Neural cell (in vitro differentiated cells): ENCODE data around the gene SLC29A2. TPM values are rescaled to one million over a fixed set of nuclear protein-coding genes. Genes with fewer than 3 reads are reported as not detected.

Source experiments
- H2AFZ ChIP-seq: fragments of 200-600, 300-800 bp; sonication (generic), shearing (Covaris generic); 2 replicates; pipeline ENCODE4 v1.6.0; 2014; ENCODE audit warnings: low read depth, mild to moderate bottlenecking, antibody characterized with exemption, low read length, moderate library complexity
- H3F3A ChIP-seq: fragments of 200-600 bp; shearing (Covaris generic); 2 replicates; pipeline ENCODE4 v1.6.1; 2016; ENCODE audit warnings: mild to moderate bottlenecking, moderate library complexity, mixed read lengths, antibody characterized with exemption, low read length; ENCODE audit not compliant: insufficient read depth, poor library complexity, severe bottlenecking
- H3K27ac ChIP-seq: fragments of 200-600, 300-800 bp; sonication (generic), shearing (Covaris generic); 2 replicates; pipeline ENCODE4 v1.5.1; 2014; ENCODE audit warnings: mild to moderate bottlenecking, low read length, moderate library complexity
- H3K27me3 ChIP-seq: fragments of 300-800, 200-600 bp; sonication (generic), shearing (Covaris generic); 2 replicates; pipeline ENCODE4 v1.6.0; 2014; ENCODE audit warnings: mild to moderate bottlenecking, low read depth, low read length, moderate library complexity; ENCODE audit not compliant: insufficient read depth
- H3K36me3 ChIP-seq: fragments of 300-800, 200-600 bp; sonication (generic), shearing (Covaris generic); 2 replicates; pipeline ENCODE4 v1.5.1; 2014; ENCODE audit warnings: mild to moderate bottlenecking, antibody characterized with exemption, low read length, moderate library complexity; ENCODE audit not compliant: insufficient read depth
- H3K4me2 ChIP-seq: fragments of 300-800, 200-600 bp; sonication (generic), shearing (Covaris generic); 2 replicates; pipeline ENCODE4 v1.6.0; 2014; ENCODE audit warnings: mild to moderate bottlenecking, low read length
- H3K4me3 ChIP-seq: fragments of 300-800, 200-600 bp; sonication (generic), shearing (Covaris generic); 2 replicates; pipeline ENCODE4 v1.5.1; 2014; ENCODE audit warnings: mild to moderate bottlenecking, low read length, moderate library complexity
- H3K79me2 ChIP-seq: fragments of 200-600 bp; shearing (Covaris generic); replicated peaks from 2 replicates; pipeline ENCODE4 v1.6.0; 2014; ENCODE audit warnings: mild to moderate bottlenecking, low read length, moderate library complexity; ENCODE audit not compliant: insufficient read depth
- H3K9ac ChIP-seq: fragments of 300-800, 200-600 bp; sonication (generic), shearing (Covaris generic); 2 replicates; pipeline ENCODE4 v1.6.1; 2016; ENCODE audit warnings: mild to moderate bottlenecking, low read length, mixed read lengths
- H3K9me2 ChIP-seq: fragments of 200-600 bp; shearing (Covaris generic); 2 replicates; pipeline ENCODE4 v1.6.1; 2016; ENCODE audit warnings: mild to moderate bottlenecking, low read length, mixed read lengths; ENCODE audit not compliant: insufficient read depth
- H3K9me3 ChIP-seq: fragments of 200-600, 300-800 bp; sonication (generic), shearing (Covaris generic); 2 replicates; pipeline ENCODE4 v1.6.1; 2016; ENCODE audit warnings: mild to moderate bottlenecking, mixed run types, low read length, moderate library complexity, mixed read lengths
- H4K20me1 ChIP-seq: fragments of 200-600 bp; shearing (Covaris generic); 2 replicates; pipeline ENCODE4 v1.6.1; 2016; ENCODE audit warnings: mild to moderate bottlenecking, mixed run types; ENCODE audit not compliant: insufficient read depth
- EP300 ChIP-seq: fragments of 450-650 bp; conservative IDR thresholded peaks from 2 replicates; pipeline ENCODE4 v1.6.1; 2014; ENCODE audit warnings: antibody characterized with exemption, mild to moderate bottlenecking, moderate library complexity; ENCODE audit not compliant: poor library complexity, severe bottlenecking
- EZH2 ChIP-seq: fragments of 200-600, 300-800 bp; shearing (Covaris generic), sonication (generic); IDR thresholded peaks from 2 replicates; pipeline ENCODE4 v1.6.1; 2014; ENCODE audit warnings: antibody characterized with exemption, low read length, borderline replicate concordance, mild to moderate bottlenecking; ENCODE audit not compliant: insufficient read depth, poor library complexity, severe bottlenecking
- MXI1 ChIP-seq: fragments of 450-650 bp; conservative IDR thresholded peaks from 2 replicates; pipeline ENCODE4 v1.6.1; 2014; ENCODE audit warnings: antibody characterized with exemption, mild to moderate bottlenecking; ENCODE audit not compliant: poor library complexity, severe bottlenecking
- POLR2AphosphoS5 ChIP-seq: IDR thresholded peaks from 2 replicates; pipeline ENCODE4 v1.6.1; 2012
- RAD21 ChIP-seq: fragments of 450-650 bp; conservative IDR thresholded peaks from 2 replicates; pipeline ENCODE4 v1.6.1; 2014; ENCODE audit warnings: antibody characterized with exemption, mild to moderate bottlenecking, moderate library complexity
- REST ChIP-seq: IDR thresholded peaks from 2 replicates; pipeline ENCODE4 v1.6.1; 2012; ENCODE audit warnings: borderline replicate concordance
- SMC3 ChIP-seq: fragments of 450-650 bp; conservative IDR thresholded peaks from 2 replicates; pipeline ENCODE4 v1.6.1; 2014; ENCODE audit warnings: antibody characterized with exemption, mild to moderate bottlenecking, moderate library complexity; ENCODE audit not compliant: poor library complexity
- TAF1 ChIP-seq: IDR thresholded peaks from 2 replicates; pipeline ENCODE4 v1.6.1; 2012; ENCODE audit warnings: low read depth
- polyA plus RNA-seq: library from polyadenylated mRNA; depleted of rRNA; stranded (reverse); fragments of >200 nt; gene quantifications from 2 replicates; pipeline ENCODE4 v1.2.3, GENCODE V29; 2014
- TF ChIP-seq, protein P1 (sequence below): fragments of 450-650 bp; IDR thresholded peaks from 2 replicates; pipeline ENCODE4 v1.5.1; 2014; ENCODE audit warnings: antibody characterized with exemption, mild to moderate bottlenecking, moderate library complexity; ENCODE audit not compliant: poor library complexity, severe bottlenecking

The SLC29A2 gene
- polyA plus RNA-seq, 1 donor from 2014 or later = 1.7 TPM

DNA sequence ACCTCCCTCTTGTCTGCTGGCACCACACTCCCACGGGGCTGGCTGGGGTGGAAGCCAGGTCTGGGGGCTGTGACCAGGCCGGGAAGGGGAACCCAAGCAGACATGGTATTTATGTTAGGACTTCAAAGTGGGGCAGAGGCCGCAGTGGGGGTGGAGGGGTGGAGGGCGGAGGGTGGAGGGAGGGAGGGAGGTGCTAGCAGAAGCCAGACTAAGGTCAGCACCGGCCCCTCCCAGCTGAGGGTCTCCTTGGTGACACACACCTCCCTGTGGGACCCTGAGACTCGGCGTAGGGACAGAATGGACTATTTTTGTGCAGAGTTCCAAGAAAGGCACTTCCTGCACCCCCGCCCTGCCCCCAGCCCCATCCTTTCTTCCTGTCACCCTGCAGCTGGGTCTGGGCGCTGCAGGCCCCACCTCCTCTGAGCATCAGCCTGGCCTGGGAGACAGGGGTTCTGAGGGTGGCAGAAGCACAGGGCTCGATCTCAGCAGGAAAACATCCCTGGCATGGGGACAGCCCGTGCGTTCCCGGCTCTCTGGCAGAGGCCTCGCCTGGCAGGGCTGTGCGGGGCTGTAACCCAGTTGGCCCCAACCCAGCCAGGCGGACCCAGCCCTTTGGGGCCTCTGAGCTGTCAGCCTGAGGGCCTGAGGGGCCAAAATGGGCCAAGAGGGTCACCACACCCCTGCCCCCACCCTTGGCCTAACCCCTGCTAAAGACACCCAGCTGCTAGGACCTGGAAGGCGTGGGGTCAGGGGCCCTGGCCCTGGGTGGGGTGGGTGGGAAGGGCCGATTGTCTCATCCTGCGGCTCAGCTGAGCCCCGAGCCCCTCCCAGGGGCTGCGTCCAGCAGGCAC is 45.1 kb downstream of the SLC29A2 start:
- no peak overlapping the region for H2AFZ ChIP-seq
- H3K9ac ChIP-seq = no peak overlapping the region
- no peak overlapping the region for H3K4me3 ChIP-seq
- H3F3A ChIP-seq = no peaks in the 10 kb centered on the region
- no peaks in the 10 kb centered on the region for H3K27me3 ChIP-seq
- no peaks in the 10 kb centered on the region for H3K36me3 ChIP-seq
- H3K27ac ChIP-seq = no peak overlapping the region
- no peaks in the 10 kb centered on the region for H3K9me2 ChIP-seq
- H3K4me2 ChIP-seq = no peak overlapping the region
- TF ChIP-seq, protein P1, sequence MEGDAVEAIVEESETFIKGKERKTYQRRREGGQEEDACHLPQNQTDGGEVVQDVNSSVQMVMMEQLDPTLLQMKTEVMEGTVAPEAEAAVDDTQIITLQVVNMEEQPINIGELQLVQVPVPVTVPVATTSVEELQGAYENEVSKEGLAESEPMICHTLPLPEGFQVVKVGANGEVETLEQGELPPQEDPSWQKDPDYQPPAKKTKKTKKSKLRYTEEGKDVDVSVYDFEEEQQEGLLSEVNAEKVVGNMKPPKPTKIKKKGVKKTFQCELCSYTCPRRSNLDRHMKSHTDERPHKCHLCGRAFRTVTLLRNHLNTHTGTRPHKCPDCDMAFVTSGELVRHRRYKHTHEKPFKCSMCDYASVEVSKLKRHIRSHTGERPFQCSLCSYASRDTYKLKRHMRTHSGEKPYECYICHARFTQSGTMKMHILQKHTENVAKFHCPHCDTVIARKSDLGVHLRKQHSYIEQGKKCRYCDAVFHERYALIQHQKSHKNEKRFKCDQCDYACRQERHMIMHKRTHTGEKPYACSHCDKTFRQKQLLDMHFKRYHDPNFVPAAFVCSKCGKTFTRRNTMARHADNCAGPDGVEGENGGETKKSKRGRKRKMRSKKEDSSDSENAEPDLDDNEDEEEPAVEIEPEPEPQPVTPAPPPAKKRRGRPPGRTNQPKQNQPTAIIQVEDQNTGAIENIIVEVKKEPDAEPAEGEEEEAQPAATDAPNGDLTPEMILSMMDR = no peak
- TF ChIP-seq EP300 = no peak
- TF ChIP-seq SMC3 = no peak
- TF ChIP-seq POLR2AphosphoS5 = no peak
- TF ChIP-seq MXI1 = no peak
- no peak for TF ChIP-seq EZH2
- no peak for TF ChIP-seq RAD21
- TF ChIP-seq TAF1 = no peak
- TF ChIP-seq REST = no peak
- no peaks in the 10 kb centered on the region for H4K20me1 ChIP-seq
- H3K9me3 ChIP-seq = no peaks in the 10 kb centered on the region
- no peaks in the 10 kb centered on the region for H3K79me2 ChIP-seq

GRCh38 chr11:66325263-66325671 is 46.3 kb downstream of the SLC29A2 start:
- no peaks in the 10 kb centered on the region for H3K79me2 ChIP-seq
- no peak overlapping the region for H3K4me3 ChIP-seq
- no peak overlapping the region for H3K27ac ChIP-seq
- H3F3A ChIP-seq = no peaks in the 10 kb centered on the region
- TF ChIP-seq SMC3 (no peak), RAD21 (no peak), TAF1 (no peak), MXI1 (no peak), REST (no peak), POLR2AphosphoS5 (no peak), EP300 (no peak), EZH2 (no peak)
- TF ChIP-seq, protein P1 = no peak
- H3K27me3 ChIP-seq = no peaks in the 10 kb centered on the region
- H3K4me2 ChIP-seq = no peak overlapping the region
- H3K9me3 ChIP-seq = no peaks in the 10 kb centered on the region
- no peak overlapping the region for H3K9ac ChIP-seq
- H2AFZ ChIP-seq = no peak overlapping the region
- H3K9me2 ChIP-seq = no peaks in the 10 kb centered on the region
- no peaks in the 10 kb centered on the region for H4K20me1 ChIP-seq
- H3K36me3 ChIP-seq = no peaks in the 10 kb centered on the region
